Glomerular visceral epithelial cell (primary cell): ENCODE measurements around the gene TBC1D17.
A peak's percentile ranks its signal among the peaks of the same experiment; 100 is the strongest.

ENCODE experiments used
- DNase-seq: peaks from one replicate; pipeline ENCODE4 v3.0.0-alpha.2; 2016; ENCODE audit errors: extremely low spot score

TBC1D17 gene

DNA sequence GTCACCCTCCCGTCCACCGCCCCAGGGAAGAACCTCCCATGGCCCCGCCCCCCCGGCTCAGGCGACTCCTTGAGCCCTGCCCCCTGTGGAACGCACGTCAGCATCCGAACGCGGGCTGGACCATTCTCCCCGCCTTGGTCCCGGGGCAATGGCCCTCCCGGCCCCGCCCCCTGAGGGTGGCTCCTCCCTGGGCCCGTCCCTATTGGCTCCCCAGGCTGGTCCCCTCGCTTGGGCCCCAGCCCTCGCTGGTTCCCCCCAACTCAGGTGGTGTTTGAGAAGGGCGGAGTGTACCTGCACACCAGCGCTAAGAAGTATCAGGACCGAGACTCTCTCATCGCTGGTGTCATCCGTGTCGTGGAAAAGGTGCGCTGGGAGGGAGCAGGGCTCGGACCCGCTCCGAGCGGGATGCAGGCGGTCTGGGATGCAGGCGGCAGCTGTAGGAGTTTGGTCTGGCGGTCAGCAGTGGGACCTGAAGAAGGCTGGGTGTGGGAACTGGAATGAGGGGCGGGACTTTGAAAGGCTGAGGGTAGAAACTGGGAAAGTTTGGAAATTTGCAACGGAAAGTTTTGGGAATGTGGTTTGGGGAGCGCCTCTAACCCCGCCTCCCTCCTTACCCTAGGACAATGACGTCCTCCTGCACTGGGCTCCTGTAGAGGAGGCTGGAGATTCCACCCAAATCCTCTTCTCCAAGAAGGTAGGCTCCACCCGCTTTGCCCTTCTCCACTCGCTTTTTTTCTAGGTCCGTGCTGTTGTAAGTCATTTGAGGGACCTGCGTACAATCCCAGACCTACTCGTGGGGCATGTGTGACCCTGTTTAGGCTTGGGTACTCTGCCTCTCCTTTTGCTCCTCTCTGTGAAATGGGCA, 609 bp downstream of the TBC1D17 start:
- DNase-seq: peak; percentile 98

DNA sequence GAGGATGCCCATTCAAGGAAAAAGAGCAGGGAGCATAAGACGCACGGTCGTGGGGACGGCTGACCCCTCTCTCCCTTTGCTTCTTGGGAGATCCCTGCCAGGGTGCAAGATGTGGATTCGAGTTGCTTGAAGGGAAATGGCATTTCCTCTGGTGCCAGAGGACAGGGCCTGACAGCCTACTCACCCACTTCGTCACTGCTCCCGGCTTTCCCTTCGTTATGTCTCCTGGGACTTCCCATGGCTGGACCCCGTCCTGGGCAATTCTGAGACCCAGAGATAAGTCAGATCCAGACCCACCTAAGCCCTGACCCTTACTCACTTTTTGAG, 1.2 kb downstream of the TBC1D17 start:
- DNase-seq: no peak

DNA sequence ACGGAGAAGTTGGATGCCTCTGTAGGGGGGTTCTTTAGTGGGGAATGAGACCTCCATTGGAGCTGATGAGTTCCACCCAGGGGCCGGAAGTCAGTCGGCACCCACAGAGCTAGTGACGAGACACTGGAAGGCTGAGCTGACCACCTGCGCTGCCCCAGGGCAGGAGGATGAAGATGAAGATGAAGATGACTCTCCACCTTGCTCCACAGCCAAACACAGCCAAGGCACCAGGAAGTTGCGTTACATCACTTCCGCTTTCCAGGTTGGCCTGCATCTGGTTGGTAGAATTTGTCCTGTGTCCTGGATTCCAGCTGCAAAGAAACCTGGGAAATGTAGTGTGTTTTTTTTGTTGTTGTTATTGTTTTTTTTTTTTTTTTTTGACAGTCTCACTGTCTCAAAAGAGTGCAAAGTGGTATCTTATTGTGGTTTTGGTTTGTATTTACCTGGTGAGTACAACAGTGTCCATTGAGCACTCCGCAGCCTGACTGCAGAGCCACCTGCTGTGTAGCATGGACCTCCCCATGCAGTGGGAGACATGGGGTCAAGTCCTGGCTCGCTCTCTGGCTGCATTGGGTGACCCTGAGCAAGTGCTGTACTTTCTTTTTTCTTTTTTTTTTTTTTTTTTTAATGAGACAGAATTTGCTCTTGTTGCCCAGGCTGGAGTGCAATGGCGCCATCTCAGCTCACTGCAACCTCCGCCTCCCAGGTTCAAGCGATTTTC, 1.9 kb downstream of the TBC1D17 start:
- no peak for DNase-seq

DNA sequence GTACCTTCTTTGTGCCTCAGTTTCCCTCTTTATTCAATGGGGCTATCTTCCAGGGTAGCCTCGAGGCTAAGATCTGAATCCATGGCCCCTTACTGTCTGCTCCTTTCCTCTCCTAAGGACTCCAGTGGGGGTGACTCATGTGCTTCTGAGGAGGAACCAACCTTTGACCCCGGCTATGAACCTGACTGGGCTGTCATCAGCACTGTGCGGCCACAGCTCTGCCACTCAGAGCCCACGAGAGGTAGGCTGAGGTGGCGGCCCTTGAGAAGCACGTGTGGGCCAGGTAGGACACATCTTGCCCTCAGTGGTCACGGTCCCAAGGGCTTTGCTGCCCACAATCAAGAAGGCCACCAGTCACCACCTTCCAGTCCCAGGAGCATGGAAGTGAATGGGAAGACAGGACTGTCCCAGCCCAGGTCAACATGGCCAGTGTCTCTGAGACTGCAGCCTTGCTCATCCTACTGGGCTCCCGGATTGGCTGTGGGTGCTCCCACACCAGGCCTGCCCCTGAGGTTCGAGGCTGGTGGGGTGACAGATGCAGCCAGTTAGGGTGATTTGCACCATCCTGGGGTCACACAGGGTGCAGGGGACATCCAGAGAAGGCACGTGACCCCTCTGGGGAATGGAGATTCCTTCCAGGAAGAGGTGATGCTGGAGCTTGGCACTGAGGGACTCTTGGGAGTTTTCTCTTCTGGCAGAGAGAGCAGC, 2.8 kb downstream of the TBC1D17 start:
- no peak for DNase-seq

GRCh38 chr19:49881186-49881585, 3.7 kb downstream of the TBC1D17 start:
- DNase-seq: no peak

GRCh38 chr19:49881672-49882394, 4.3 kb downstream of the TBC1D17 start:
- DNase-seq: no peak

DNA sequence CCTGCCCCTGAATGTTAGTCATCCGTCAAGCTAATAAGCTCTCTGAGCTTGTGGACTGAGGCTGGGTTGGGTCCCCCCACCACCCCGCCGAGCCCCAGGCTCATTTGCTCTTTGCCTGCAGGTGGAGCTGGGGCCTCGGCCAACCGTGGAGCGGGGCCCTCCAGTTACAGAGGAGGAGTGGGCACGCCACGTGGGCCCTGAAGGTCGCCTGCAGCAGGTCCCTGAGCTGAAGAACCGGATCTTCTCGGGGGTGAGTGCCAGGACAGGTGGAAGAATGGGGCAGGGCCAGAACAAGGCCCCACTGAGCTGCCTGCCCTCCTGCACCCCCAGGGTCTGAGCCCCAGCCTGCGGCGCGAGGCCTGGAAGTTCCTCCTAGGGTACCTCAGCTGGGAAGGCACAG, 5.1 kb downstream of the TBC1D17 start:
- no peak for DNase-seq

DNA sequence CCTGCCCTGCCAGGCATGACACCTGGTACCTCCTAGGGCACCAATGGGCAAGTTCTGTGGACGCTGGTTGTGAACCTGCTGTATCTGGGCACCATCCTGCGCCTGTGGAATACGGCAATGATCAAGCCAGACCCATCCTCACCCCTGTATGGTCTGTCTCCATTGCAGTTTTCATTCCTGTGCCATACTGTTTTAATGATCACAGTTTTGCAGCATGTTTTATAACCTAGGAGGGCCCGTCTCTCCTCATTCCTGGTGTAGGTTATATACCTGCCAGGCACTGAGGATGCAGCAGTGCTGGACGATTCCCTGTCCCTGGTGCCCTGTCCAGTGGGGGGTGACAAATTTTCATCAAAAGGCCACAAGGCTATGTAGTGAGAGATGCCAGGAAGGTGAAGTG, 5.6 kb downstream of the TBC1D17 start:
- no peak for DNase-seq

GRCh38 chr19:49884109-49884508, 6.6 kb downstream of the TBC1D17 start:
- no peak for DNase-seq

GRCh38 chr19:49884760-49885159, 7.3 kb downstream of the TBC1D17 start:
- DNase-seq: no peak

GRCh38 chr19:49887037-49887664, 9.6 kb downstream of the TBC1D17 start:
- no peak for DNase-seq

- no peak for DNase-seq
These were observed 10.4 kb downstream of the TBC1D17 start for GRCh38 chr19:49887665-49888509.

DNA sequence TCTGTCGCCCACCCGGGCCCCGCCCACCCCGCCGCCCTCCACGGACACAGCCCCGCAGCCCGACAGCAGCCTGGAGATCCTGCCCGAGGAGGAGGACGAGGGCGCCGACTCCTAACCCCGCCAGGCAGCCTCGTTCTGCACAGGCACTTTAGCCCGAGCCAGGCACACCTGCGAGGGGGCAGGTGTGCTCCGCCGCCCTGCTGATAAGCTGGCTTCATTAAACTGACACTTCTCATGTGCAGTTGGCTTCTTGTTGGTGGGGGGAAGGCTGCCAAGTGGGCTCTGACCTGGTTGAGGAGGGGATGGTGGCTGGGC, 11.0 kb downstream of the TBC1D17 start:
- no peak for DNase-seq

GRCh38 chr19:49889038-49889686, 11.7 kb downstream of the TBC1D17 start:
- DNase-seq: no peak

GRCh38 chr19:49889687-49890348, 12.3 kb downstream of the TBC1D17 start:
- no peak for DNase-seq

DNA sequence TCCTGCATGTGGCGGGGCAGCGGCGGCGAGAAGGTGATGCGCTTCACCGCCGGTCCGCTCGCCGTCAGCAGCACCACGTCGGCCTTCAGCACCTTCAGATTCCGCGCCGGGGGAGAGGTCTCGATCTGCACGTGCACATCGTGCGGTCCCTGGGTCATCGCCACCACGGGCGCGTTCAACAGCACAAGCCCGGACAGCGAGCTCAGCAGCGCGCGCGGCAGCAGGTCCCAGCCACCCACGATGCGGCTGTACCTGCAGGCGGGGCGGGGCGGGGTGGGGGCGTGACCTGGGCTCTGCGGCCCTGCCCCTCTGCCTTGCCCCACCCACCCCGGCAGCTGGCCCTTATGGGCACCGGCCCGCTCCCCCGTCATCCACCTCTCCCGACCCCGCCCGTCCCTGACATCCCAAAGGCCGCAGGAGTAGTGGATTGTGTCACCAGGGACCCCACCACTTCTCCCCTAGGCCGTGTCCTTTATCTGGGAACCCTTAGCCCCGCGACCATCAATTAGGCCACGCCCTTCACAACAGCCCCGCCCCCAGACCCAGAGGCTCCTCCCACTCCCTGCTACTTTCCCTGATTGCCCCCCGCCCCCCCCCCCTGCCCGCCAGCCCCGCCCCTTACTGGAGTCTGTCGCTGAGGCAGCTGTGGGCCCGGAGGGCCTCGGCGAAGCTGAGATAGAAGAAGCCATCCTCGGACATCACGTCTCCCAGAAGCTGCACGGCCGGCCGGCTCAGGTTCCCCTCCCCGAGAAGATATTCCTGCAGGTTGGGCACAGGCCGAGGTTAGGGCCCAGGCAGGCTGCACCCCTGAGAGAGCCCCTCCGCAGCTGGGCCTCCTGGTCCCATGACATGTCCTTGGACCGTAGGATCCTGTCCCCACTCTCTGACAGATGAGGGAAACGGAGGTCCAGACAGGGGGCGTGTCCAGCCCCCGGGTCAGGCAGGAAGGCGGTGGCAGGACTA, 13.1 kb downstream of the TBC1D17 start:
- DNase-seq: no peak

DNA sequence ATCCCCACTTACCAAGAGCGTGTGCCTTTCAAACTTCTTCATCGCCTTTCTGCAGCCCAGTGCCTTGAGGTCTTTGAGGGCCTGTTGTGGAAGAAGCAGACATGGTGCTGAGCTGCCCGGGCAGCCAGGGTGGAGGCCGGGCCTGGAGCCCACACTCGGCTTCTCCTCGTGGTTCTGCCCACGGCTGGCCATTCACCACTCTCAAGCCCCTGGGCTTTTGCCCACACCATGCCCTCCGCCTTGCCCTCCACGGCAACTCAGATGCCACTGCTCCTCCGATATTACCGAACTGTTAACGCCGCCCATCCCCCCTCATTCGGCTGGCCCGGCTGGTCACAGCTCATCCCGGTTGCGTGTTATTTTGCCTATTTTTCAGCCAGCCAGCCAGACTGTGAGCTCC, 13.9 kb downstream of the TBC1D17 start:
- DNase-seq: no peak

DNA sequence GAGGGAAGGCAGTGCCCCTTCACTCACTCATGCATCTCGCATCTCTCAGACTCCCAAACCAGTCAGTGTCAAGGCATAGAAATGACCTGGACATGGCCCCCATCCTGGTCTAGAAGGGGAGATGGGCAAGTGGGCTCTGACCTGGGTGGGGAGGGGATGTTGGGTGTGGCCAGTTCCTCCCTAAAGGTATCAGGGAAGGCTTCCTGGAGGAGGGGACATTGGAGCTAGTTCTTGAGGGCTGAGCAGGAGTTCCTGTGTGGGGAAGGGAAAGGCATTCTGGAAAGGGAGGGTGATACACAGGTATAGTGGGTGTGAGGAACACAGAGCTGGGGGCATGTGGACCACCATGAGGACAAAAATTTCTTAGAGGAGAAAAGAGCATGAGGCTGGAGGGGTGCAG, 15.2 kb downstream of the TBC1D17 start:
- DNase-seq: no peak
